ENCODE results near the gene TENT4B.
"Not testable (repeated sequence)": the region's sequence is repeated elsewhere in the genome, so short reads cannot be mapped to it uniquely, and the experiment has no call there.

Gene TENT4B

DNA sequence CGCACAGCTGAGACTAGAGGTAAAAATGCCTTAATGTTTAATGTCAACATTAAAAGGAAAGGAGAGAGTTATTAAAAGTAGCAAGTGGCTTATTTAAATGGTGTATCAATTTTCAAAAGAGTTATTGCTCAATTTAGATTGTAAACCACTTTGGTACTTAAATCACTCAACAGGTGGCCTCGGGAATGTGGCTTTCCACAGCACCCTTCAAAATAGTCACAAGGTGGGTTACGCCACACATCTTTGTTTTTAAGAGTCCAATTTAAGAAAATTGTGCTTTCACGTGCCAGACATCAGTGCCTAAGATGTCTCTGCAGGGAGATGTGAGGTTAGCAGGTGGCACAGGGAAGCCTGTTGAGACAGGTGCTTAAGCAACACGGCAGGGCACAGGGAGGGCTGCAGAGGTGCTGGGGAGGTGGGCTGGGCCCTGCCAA, 85.8 kb downstream of the TENT4B start:
- DNase-seq: no peak

DNA sequence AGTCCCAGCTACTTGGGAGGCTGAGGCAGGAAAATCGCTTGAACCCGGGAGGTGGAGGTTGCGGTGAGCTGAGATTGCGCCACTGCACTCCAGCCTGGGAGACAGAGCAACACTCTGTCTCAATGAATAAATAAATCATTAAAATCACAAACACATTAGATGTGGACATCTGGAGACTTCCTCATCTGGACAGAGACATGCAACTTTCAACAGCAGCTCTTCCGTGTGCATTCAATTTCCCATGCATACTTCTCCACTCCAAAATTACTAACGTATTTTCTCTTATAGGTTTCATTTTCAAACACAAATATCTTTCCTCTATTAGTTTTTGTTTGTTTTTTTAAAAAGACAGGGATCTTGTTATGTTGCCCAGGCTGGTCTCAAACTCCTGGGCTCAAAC, 89.9 kb downstream of the TENT4B start:
- not testable (repeated sequence) for DNase-seq

DNA sequence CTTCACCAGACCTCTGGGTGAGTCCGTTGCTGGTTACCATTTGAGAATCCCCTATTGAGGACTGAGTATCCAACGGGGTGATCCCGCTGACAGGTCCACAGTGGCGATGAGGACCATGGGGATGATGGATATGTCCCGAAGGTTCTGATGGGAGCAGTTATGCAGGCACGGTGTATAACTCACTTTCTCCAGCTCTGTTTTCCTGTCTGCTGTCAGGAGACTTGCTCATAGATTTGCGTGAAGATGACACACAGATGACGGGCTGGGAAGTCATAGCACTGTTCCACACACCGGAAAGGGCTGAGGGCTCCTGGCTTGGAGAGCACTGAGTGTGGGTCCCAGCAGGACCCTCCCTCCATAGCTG, 91.0 kb downstream of the TENT4B start:
- DNase-seq: no peak

DNA sequence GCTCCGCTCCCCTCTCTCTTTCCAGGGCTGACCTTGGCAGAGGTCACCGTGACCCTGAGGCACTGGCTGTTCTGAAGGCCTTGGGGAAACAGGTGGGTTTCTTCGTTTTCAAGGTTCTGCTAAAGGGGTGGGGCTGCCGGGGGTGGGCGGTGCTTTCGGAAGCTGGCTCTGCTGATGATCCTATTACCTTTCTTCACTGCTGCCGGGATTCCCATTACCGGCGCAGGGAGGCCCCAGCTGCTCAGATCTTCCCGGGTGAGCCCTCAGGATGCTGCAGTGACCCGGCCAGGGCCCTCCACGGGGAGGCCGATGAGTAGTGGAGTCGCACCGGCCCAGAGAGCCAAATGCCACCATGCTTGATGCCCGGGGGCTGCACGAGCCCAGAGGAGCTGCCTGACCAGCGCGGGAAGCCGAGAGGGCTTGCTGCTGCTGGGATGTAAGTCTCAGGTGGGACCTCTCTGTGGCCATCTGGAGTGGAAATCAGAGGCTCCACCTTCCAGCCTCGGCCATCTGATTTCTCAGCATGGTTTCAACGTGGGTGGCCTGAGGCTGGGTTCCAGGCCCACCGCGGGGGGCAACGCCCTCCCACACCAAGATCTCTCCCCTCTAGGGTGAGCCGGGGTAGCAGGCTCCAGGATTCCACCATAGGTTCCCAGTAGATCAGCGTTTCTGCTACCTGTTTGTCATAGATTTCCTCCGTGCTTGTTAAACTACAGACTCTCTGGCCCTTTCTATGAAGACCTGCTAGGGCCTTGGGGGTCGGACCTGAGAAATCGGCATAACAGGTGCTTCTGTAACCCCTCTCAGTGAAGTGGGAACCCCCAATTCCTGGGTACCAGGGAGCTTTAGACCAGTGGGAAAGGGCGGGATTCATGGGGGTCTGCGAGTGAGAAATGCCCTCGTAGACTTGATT, 91.7 kb downstream of the TENT4B start:
- DNase-seq: no peak

DNA sequence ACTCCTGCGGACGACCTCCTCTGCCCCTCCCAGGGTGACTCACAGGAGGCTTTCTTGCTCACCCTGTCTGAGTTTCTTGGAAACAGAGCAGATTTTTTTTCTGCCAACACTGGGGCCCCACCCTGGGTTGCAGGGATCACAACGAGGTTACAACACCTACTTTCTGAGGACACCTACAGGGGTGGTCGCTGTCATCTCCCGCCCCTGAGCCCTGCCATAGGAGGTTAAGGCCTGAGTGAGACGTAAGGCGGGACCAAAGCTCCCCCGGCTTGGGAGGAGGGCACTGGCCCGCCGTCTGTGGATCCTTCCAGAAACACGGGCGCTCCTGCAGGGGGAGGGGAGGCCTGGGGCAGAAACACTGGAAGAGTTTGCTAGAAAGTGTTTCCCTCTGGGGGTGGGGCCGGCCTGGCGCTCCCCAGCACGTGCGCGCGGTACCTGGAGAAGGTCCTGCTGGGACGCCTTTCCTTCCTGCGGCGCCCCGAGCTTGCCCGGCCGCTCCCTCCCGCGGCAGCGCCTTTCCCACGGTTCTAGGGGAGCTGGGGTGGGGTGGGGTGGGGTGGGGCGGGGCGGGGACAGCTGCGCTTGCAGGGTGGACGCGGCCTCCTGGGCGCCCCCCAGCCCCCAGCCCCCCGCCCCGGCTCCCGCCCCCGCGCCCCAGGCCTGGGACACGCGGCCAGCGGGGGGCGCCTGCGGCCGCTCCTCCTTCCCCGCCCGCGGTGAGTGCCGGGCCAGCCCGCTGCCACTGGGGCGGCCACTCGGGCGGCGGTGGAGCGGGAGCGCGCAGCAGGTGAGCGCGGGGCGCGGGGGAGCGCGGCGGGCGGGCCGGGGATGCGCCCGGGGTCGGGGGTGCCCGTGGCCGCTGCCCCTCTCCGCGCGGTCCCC, 92.6 kb downstream of the TENT4B start:
- DNase-seq: peak; percentile 75

DNA sequence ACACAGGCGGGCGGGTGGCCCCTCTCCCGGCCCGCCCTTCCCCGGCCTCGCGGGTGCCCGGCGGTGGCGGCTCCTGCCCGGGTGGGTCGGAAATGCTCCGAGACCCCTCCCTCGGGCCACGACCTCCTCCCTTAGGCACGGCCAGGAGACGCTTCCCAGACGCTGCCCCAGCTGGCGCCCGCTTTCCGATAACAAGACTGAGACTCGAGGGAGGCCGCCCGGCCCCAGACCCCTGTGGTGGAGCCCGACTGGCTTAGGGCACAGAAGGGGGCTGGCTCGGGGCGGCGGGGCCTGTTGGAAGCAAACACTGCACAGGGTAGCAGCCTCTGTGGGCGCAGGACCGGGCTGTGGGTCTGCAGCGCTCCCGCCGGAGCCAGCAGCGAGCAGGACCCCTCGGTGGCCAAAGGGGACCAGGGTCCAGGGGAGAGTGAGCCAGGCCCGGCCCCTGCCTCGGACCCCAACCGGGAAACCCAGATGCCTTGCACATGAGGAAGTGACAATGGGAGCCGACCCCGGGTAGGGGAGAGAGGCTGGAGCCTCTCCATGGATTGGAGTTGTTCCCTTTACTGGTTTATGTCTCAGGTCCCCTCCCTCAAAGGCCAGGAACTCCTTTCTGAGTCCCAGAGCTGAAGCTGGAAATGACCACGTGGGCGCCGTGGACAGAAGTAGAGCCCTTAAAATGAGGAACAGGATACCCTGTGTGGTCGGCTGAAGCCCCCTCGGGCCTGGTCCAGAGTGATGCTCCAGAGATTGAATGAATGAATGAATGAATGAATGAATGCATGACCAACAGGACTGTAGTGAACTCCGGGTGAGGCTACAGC, 93.4 kb downstream of the TENT4B start:
- DNase-seq: peak; percentile 33

DNA sequence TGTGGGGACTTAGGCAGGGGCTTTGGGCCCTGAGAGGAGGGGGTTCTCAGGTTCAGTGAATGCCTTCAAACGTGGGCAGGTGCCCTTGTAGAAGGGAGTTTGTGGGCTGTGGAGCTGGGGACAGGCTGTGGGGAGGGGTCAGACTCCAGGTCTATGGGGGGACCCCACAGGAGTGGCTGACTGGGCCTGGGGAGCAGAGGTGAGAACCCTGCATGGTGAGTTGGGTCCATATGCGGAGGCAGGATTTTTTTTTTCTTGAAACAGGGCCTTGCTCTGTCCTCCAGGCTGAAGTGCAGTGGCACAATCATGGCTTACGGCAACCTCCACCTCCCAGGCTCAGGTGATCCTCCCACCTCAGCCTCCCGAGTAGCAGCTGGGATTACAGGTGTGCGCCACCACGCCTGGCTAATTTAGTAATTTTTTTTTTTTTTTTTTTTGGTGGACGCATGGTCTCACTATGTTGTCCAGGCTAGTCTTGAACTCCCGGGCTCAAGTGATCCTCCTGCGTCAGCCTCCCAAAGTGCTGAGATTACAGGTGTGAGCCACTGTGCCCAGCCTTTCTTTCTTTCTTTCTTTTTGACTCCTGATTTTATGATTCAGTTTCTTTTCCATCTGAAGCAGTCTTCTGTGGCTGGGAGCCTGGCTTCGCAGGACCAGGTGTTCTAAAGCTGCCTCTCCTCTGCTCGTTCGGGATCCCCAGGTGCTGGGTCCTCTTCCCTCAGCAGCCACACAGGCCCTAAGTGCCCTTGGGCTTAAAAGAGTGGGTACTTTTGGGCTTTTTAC, 94.2 kb downstream of the TENT4B start:
- DNase-seq: no peak

DNA sequence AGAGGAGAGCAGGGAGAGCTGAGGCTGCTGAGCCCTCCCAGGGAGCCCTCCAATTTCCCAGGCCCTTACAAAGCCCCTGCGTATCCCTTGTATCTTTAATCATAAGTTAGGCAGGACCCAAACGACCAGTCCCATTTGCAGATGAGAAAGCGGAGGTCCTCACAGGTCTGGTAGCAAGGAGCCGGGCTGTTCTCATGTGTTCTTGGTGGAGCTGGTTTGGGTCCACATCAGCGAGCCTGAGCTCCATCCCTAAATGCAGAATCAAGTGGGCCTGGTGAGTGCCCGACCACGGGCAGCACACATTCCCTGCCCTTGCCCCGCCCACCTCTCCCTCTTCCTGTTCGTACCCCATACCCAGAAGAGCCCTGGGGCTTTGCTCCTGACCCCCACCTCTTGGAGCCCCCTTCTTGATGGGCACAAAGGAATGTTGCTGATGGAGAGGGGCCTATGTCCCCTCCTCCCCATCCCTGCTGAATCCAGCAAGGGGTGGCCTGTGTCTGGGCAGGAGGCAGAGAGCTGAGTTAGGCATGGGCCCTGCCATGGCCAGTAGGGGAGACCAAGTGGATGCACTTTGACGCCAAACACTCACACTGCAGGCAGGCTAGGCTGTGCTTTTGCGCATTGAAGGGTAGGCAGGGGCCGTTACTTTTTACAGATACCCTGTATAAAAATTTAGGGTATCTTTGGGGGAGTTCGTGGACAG, 95.0 kb downstream of the TENT4B start:
- DNase-seq: no peak

DNA sequence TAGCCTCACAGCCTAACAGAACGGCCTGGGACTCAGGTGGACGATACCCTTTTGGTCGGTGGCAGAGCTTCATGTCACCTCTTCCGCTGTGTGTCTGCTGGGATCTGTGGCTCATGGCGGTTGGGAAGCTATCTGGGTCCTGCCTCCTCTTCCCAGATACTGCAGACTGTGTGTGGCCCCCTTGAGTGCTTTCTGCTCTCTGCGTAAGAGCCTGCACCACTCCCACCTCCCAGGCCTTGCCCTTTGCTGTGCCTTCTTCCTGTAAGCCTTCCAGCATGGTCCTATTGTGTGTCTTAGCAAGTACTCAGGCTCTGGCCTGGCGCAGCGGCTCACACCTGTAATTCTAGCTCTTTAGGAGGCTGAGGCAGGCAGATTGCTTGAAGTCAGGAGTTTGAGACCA, 95.7 kb downstream of the TENT4B start:
- no peak for DNase-seq

DNA sequence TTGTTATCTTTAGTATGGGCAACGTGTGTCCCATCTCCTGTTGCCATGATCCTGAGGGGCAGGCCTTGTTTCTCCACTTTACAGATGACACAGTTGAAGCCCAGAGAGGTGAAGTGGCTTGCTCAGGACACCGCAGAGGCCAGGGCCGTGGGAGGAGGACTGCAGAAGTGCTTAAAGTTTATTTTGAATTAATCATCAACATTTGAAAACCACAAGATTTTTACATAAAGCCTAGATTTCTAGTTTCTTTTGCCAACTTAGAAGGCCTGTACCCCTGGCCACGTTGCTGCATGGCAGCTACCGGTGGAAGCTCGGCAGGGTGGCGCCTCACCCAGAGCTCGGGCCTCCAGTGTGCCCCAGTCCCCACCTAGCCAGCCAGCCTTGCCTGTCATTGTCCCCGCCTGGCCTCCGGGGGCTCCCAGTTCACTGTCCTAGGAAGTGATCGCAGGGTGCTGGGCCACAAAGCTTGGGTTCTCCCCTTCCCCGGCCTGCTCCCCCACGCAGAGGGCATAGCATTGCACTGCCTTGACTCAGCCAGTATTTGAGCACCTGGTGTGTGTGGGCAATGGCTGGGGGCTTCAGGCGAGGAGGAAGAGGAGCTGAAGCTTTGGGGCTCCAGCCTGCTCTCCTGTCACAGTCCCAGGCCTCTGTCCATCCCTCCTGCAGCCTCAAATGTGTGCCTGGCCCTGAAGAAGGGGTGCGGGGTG, 98.4 kb downstream of the TENT4B start:
- DNase-seq: no peak

DNA sequence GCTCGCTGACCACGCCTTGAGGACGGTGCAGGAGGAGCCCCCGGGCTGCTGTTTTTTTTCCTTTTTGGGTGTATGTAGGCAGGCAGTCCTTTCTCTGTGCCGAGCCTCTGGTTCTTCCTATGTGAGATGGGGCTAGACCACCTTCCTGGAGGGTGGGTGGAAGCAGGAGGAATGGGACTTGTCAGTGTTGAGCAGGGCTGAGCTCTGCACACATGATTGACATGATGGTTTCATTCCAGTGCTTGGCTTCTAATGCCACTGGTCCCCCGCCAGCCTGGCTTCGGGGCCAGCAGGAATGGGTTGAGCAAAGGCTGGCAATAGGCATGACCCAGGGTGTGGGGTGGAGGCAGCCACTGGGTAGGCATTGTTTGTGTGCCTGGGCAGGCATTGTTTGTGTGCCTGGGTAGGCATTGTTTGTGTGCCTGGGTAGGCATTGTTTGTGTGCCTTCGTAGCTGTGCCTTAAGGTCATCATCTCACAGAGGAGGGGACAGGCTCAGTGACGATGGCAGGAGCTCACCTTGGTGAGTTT, 99.0 kb downstream of the TENT4B start:
- no peak for DNase-seq

DNA sequence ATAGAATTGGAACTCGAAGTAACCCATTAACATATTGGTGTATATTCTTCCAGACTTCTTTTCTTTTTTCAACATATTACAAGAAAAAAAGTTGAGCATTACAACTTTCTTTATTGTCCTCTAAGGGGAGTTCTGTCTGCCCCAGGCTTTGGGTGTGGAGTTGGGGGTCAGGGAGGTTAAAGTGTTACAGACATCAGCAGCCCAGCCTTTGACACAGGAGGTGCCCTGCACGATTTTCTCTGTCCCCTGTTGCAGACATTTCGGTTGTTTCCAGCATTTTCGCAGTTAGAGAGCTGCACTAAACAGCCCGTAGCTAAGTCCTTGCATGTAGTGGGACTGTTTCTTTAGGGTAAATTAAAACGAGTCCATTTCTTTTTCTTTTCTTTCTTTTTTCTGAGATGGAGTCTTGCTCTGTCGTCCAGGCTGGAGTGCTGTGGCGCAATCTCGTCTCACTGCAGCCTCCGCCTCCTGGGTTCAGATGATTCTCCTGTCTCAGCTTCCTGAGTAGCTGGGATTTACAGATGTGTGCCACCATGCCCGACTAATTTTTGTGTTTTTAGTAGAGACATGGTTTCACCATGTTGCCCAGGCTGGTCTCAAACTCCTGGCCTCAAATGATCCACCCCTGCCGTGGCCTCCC, 99.9 kb downstream of the TENT4B start:
- DNase-seq: no peak

DNA sequence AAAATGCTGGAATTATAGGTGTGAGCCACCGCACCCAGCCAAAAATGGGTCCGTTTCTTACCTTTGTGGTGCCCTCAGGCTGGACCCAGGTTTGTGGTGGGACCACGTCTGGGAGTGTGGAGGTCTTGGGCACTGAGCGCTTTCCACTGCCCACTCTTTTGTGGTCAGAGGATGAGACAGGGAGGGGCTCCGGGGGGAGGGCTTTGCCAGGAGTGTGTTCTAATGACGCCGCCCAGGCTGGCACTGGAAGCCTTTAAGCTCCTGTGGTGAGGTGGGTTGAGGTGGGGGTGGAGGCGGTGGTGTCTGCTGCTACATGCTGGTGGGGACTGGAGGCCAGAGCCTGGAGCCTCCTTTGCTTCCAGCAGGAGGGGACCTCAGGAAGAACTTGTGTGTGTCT, 100.4 kb downstream of the TENT4B start:
- DNase-seq: no peak

DNA sequence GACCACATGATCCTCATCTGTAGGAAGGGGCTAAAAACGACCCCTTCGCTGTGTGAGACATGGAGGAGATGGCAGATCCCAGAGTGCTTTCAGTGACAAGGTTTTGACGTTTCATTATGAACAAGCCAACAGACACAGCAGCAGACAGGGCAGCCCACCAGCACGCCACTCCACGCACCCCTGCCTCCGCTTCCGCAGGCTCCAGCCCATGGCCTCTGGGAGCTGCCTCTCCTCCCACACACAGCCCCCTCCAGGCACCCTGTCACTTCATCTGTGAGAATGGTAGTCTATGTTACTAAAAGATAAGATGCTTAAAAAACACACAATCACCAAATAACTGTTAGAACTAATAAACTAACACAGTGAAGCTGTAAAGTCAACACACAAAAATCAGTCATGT, 101.0 kb downstream of the TENT4B start:
- no peak for DNase-seq

DNA sequence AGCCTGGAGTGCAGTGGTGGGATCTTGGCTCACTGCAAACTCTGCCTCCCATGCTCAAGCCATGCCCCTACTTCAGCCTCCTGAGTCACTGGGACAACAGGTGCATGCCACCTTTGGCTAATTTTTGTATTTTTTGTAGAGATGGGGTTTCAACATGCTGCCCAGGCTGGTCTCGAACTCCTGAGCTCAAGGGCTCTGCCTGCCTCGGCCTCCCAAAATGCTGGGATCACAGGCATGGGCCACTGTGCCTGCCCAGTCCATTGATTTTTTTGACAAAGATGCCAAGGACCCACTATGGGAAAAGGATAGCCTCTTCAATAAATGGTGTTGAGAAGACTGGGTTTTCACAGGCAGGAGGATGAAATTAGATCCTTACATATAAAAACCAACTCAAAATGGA, 102.4 kb downstream of the TENT4B start:
- no peak for DNase-seq

DNA sequence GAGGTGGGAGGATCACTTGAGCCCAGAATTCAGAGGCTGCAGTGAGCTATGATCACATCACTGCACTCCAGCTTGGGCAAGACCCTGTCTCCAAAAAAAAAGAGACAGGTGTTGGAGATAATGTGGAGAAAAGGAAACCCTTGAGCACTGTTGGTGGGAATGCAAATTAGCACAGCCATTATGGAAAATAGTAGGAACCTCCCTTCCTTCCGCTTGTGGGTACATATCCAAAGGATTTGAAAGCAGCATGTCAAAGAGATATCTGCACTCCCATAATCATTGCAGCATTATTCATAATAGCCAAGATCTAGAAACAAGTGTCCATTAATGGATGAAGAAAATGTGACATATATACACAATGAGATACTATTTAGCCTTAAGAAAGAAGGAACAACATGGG, 103.5 kb downstream of the TENT4B start:
- no peak for DNase-seq

DNA sequence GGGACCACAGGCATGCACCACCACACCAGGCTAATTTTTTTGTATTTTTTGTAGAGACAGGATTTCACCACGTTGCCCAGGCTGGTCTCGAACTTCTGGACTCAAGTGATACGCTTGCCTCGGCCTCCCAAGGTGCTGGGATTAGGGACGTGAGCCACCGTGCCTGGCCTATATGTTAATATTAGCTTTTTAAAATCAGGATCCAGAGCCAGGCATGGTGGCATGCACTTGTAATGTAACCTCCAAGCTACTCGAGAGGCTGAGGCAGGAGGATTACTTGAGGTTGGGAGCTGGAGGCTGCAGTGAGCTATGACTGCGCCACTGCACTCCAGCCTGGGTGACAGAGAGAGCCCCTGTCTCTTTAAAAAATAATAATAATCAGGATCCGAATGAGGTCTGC, 104.8 kb downstream of the TENT4B start:
- DNase-seq: no peak

DNA sequence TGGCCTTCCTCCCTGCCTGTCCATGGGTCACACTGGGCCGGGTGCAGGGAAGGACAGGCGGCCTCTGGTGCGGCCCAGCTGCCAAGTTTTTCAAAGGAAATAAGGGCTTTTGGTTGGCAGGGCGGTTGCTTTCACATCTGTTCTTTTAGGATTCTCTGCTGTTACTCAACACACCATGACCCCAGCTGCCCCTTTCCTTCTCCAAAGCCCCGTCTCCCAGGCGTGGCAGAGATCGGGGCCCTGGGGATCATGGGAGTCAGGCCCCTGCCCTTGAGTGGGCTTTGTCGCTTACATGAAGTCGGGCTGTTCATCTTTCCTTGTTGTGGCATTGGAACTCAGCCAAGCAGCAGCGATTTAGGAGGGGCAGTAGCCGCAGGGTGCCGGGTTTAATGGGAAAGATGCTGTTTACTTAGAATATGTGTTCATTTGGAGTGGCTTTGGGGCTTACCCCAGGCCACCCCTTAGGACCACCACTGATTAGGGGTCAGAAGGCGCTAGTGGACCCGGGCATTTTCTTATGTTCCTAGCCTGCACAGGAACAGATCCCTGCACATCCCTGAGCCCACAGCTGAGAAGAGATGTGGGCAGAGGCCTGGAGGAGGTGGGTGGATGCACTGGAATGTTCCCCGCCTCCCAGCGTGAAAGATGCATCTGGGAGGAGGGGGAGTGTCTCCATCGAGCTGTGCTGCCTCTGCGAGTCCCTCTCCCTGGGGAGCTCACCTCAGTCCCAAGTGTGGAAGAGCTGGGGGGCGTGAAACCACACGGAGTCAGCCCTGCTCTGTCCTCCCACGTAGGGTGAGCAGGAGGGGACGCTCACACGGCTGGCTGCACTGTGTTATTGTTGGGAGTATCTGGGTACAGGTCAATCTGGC, 106.5 kb downstream of the TENT4B start:
- DNase-seq: no peak
